Measurements from ENCODE around the gene PECR.

PECR gene

GRCh38 chr2:216044883-216045486 is 36.6 kb downstream of the PECR start:
- no peak for TF ChIP-seq POLR2AphosphoS5 (IDR thresholded peaks at IDR 0.05; ENCODE audit: low read depth, low read length)
- no peak for TF ChIP-seq REST (IDR thresholded peaks at IDR 0.05; ENCODE audit: insufficient read depth in 1 of 2, low read depth in 2 of 2, low read length in 2 of 2)
- no peak for TF ChIP-seq TAF1 (IDR thresholded peaks at IDR 0.05; ENCODE audit: borderline replicate concordance, insufficient read depth, low read length)
- TF ChIP-seq FOXP2 (optimal IDR thresholded peaks at IDR 0.05; ENCODE audit: borderline replicate concordance, extremely low read depth, extremely low read length, insufficient read depth): no peak
- TF ChIP-seq SIN3A (IDR thresholded peaks at IDR 0.05; ENCODE audit: borderline replicate concordance, insufficient read depth, low read length): no peak

DNA sequence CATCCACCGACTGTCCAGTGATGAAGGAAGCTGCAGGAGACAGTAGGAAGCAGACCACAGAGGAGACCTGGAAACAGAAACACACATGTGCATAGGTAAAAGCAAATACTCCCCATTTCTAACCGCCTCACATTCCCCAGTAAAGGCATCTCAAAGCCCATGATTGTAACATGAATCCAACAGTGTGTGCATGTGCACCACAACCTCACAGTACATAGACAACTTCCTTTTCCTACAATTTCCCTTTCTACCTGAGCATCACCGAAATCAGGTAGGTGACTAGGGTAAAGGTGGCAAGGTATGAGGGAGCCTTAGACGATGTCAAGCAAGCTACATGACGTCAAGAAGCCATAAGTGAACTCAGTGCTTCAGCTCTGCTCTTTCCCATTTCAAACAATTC is 37.7 kb downstream of the PECR start:
- TF ChIP-seq POLR2AphosphoS5 (IDR thresholded peaks at IDR 0.05; ENCODE audit: low read depth, low read length): no peak
- no peak for TF ChIP-seq REST (IDR thresholded peaks at IDR 0.05; ENCODE audit: insufficient read depth in 1 of 2, low read depth in 2 of 2, low read length in 2 of 2)
- no peak for TF ChIP-seq SIN3A (IDR thresholded peaks at IDR 0.05; ENCODE audit: borderline replicate concordance, insufficient read depth, low read length)
- no peak for TF ChIP-seq TAF1 (IDR thresholded peaks at IDR 0.05; ENCODE audit: borderline replicate concordance, insufficient read depth, low read length)
- no peak for TF ChIP-seq FOXP2 (optimal IDR thresholded peaks at IDR 0.05; ENCODE audit: borderline replicate concordance, extremely low read depth, extremely low read length, insufficient read depth)

DNA sequence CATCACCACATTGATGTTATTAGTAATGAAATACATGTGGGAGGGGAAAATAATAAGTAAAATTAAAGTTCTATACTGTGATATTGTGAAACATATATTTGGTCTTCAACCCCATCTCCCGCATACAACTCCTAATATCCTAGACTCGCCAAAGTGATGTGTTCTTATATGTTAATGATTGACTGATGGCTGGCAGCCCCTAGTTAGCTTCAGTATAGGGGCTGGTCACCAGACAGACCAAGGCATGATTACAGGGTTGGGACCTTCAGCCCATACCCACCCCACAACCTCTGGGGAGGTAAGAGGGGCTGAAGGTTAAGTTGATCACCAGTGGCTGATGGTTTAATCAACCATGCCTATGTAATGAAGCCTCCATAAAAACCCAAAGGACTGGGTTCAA is 40.2 kb downstream of the PECR start:
- no peak for TF ChIP-seq POLR2AphosphoS5 (IDR thresholded peaks at IDR 0.05; ENCODE audit: low read depth, low read length)
- TF ChIP-seq TAF1 (IDR thresholded peaks at IDR 0.05; ENCODE audit: borderline replicate concordance, insufficient read depth, low read length): no peak
- no peak for TF ChIP-seq SIN3A (IDR thresholded peaks at IDR 0.05; ENCODE audit: borderline replicate concordance, insufficient read depth, low read length)
- no peak for TF ChIP-seq REST (IDR thresholded peaks at IDR 0.05; ENCODE audit: insufficient read depth in 1 of 2, low read depth in 2 of 2, low read length in 2 of 2)
- TF ChIP-seq FOXP2 (optimal IDR thresholded peaks at IDR 0.05; ENCODE audit: borderline replicate concordance, extremely low read depth, extremely low read length, insufficient read depth): no peak

DNA sequence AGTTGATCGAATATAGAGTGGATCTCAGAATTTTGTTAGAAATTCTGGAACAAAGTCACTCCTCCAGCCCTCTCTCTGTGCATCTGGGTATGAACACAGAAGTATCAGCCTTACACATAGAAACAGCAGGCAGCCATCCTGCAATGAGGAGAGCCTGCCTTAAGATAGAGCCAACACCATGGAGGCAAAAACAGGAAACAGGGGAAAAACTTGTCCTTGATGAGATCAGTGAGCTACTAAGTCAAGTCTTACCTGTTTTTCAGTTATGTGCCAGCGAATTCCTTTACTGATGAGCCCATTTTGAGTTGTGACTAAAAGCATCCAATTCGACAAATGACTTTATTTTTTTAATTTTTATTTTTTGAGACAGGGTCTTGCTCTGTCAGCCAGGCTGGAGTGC is 41.7 kb downstream of the PECR start:
- TF ChIP-seq REST (IDR thresholded peaks at IDR 0.05; ENCODE audit: insufficient read depth in 1 of 2, low read depth in 2 of 2, low read length in 2 of 2) (no peak), FOXP2 (optimal IDR thresholded peaks at IDR 0.05; ENCODE audit: borderline replicate concordance, extremely low read depth, extremely low read length, insufficient read depth) (no peak), POLR2AphosphoS5 (IDR thresholded peaks at IDR 0.05; ENCODE audit: low read depth, low read length) (no peak), TAF1 (IDR thresholded peaks at IDR 0.05; ENCODE audit: borderline replicate concordance, insufficient read depth, low read length) (no peak), SIN3A (IDR thresholded peaks at IDR 0.05; ENCODE audit: borderline replicate concordance, insufficient read depth, low read length) (no peak)
